ENCODE data around the gene CCNG1.

- TF ChIP-seq CTCF (conservative IDR thresholded peaks at IDR 0.05; ENCODE audit: low read length) = no peak; the same call in 1 of the 2 replicates
- no peak for TF ChIP-seq EZH2phosphoT487 (IDR thresholded peaks at IDR 0.05; ENCODE audit: borderline replicate concordance)
These were observed 22.6 kb downstream of the CCNG1 start, which contains the start of gene NUDCD2 for GRCh38 chr5:163459819-163460561.

All from Loucy (cell line).